ENCODE data around the gene DYRK3.

- TF ChIP-seq POLR2A (IDR thresholded peaks at IDR 0.05; ENCODE audit: low read depth, low read length): no peak
- TF ChIP-seq CEBPB (IDR thresholded peaks at IDR 0.05; ENCODE audit: borderline replicate concordance in 1 of 2, low read depth in 2 of 2, low read length in 2 of 2): no peak
- TF ChIP-seq JUNB (IDR thresholded peaks at IDR 0.05): no peak
- TF ChIP-seq EZH2 (IDR thresholded peaks at IDR 0.05; ENCODE audit: borderline replicate concordance, control insufficient read depth, low read depth, low read length): no peak
- no peak for TF ChIP-seq NRF1 (conservative IDR thresholded peaks at IDR 0.05; ENCODE audit: low read depth, low read length)
- no peak for TF ChIP-seq CHD1 (IDR thresholded peaks at IDR 0.05; ENCODE audit: low read depth, low read length)
- no peak for TF ChIP-seq CBFB (IDR thresholded peaks at IDR 0.05; ENCODE audit: low read depth)
- no peak for TF ChIP-seq POLR2AphosphoS5 (IDR thresholded peaks at IDR 0.05; ENCODE audit: low read length)
- no peak for TF ChIP-seq JUND (IDR thresholded peaks at IDR 0.05; ENCODE audit: low read depth, low read length)
- no peak for TF ChIP-seq CTCF (IDR thresholded peaks at IDR 0.05 in 2 of 3, conservative IDR thresholded peaks at IDR 0.05 in 1 of 3; ENCODE audit: control insufficient read depth in 2 of 3, extremely low read depth in 1 of 3, insufficient read depth in 1 of 3, low read depth in 3 of 3, low read length in 3 of 3)
- no peak for TF ChIP-seq YBX1 (IDR thresholded peaks at IDR 0.05)
- no peak for TF ChIP-seq LARP7 (IDR thresholded peaks at IDR 0.05)
- no peak for TF ChIP-seq MYC (IDR thresholded peaks at IDR 0.05; ENCODE audit: insufficient read depth, insufficient read length, insufficient replicate concordance, low read length, severe bottlenecking)
- TF ChIP-seq ATF2 (IDR thresholded peaks at IDR 0.05; ENCODE audit: low read length): no peak
Measured at GRCh38 chr1:206683313-206683712, 48.0 kb downstream of the DYRK3 start.
